Neural cell (in vitro differentiated cells): ENCODE results near the gene ENOX1.

Experiments
- CTCF ChIP-seq: fragments of 450-650 bp; IDR thresholded peaks from 2 replicates; pipeline ENCODE4 v1.5.1; 2014; ENCODE audit warnings: antibody characterized with exemption, mild to moderate bottlenecking, moderate library complexity; ENCODE audit not compliant: poor library complexity, severe bottlenecking
- EP300 ChIP-seq: fragments of 450-650 bp; conservative IDR thresholded peaks from 2 replicates; pipeline ENCODE4 v1.6.1; 2014; ENCODE audit warnings: antibody characterized with exemption, mild to moderate bottlenecking, moderate library complexity; ENCODE audit not compliant: poor library complexity, severe bottlenecking
- EZH2 ChIP-seq: fragments of 200-600, 300-800 bp; shearing (Covaris generic), sonication (generic); IDR thresholded peaks from 2 replicates; pipeline ENCODE4 v1.6.1; 2014; ENCODE audit warnings: antibody characterized with exemption, low read length, borderline replicate concordance, mild to moderate bottlenecking; ENCODE audit not compliant: insufficient read depth, poor library complexity, severe bottlenecking
- TAF1 ChIP-seq: IDR thresholded peaks from 2 replicates; pipeline ENCODE4 v1.6.1; 2012; ENCODE audit warnings: low read depth
- TF ChIP-seq, protein P1 (sequence below): IDR thresholded peaks from 2 replicates; pipeline ENCODE4 v1.6.1; 2012; ENCODE audit warnings: borderline replicate concordance

- TF ChIP-seq EZH2: no peak
- TF ChIP-seq, protein P1, sequence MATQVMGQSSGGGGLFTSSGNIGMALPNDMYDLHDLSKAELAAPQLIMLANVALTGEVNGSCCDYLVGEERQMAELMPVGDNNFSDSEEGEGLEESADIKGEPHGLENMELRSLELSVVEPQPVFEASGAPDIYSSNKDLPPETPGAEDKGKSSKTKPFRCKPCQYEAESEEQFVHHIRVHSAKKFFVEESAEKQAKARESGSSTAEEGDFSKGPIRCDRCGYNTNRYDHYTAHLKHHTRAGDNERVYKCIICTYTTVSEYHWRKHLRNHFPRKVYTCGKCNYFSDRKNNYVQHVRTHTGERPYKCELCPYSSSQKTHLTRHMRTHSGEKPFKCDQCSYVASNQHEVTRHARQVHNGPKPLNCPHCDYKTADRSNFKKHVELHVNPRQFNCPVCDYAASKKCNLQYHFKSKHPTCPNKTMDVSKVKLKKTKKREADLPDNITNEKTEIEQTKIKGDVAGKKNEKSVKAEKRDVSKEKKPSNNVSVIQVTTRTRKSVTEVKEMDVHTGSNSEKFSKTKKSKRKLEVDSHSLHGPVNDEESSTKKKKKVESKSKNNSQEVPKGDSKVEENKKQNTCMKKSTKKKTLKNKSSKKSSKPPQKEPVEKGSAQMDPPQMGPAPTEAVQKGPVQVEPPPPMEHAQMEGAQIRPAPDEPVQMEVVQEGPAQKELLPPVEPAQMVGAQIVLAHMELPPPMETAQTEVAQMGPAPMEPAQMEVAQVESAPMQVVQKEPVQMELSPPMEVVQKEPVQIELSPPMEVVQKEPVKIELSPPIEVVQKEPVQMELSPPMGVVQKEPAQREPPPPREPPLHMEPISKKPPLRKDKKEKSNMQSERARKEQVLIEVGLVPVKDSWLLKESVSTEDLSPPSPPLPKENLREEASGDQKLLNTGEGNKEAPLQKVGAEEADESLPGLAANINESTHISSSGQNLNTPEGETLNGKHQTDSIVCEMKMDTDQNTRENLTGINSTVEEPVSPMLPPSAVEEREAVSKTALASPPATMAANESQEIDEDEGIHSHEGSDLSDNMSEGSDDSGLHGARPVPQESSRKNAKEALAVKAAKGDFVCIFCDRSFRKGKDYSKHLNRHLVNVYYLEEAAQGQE: peak; percentile 21
- no peak for TF ChIP-seq CTCF
- TF ChIP-seq EP300: peak; percentile 85
- TF ChIP-seq TAF1: no peak
Observed at GRCh38 chr13:43387880-43388279, 398.9 kb downstream of the ENOX1 start.
